GM12878 (cell line): ENCODE measurements around the gene LGALS9. TPM values are rescaled to one million over a fixed set of nuclear protein-coding genes. Genes with fewer than 3 reads are reported as not detected.

Experiments used
- ATAC-seq: fragments of 200-7000 bp; cut with Tn5 transposase; 3 replicates; pipeline ENCODE4 v1.9.1; 2020; ENCODE audit warnings: mild to moderate bottlenecking, moderate library complexity
- BruUV-seq: library from RNA; stranded (reverse); fragments of 400-500 nt; replicated peaks from 2 replicates; lab custom pipeline; 2021; lab: Mats Ljungman, UMichigan
- CTCF ChIA-PET: fragments of 300-600 bp; sonication (Branson Sonifier 250); formaldehyde crosslinking; extraction: SDS; loops from one replicate; lab custom pipeline; 2021; ENCODE audit warnings: inconsistent platforms; lab: Yijun Ruan, JAX
- POLR2A ChIA-PET: fragments of 350-600 bp; formaldehyde crosslinking; extraction: SDS; loops from one replicate; lab custom pipeline; 2021; ENCODE audit warnings: inconsistent platforms; lab: Charles Lee
- RAD21 ChIA-PET: fragments of 300-600 bp; sonication (Branson Sonifier 250); formaldehyde crosslinking; loops from one replicate; lab custom pipeline; 2023; ENCODE audit warnings: antibody characterized with exemption; ENCODE audit not compliant: unreplicated experiment; lab: Charles Lee
- SMC1A ChIA-PET: fragments of 300-600 bp; sonication (Branson Sonifier 250); formaldehyde crosslinking; loops from one replicate; lab custom pipeline; 2023; ENCODE audit not compliant: unreplicated experiment, uncharacterized antibody; lab: Charles Lee
- DNase-seq: peaks from one replicate; pipeline ENCODE4 v3.0.0-alpha.2; 2011; ENCODE audit warnings: low read depth, low spot score
- FAIRE-seq: peaks from 3 replicates; lab custom pipeline; 2011; peaks lifted over from hg19 to GRCh38; lab: Jason Lieb, UNC
- H2AFZ ChIP-seq: 2 replicates; pipeline ENCODE4 v1.6.0; 2011; ENCODE audit warnings: low read depth, low read length, control low read depth; ENCODE audit not compliant: control insufficient read depth
- H3K27ac ChIP-seq: 2 replicates; pipeline ENCODE4 v1.5.1; 2011; ENCODE audit warnings: control low read depth; ENCODE audit not compliant: control insufficient read depth, insufficient read depth
- H3K27me3 ChIP-seq, 2 experiments: replicated peaks in 1 of 2; 2 replicates each; pipeline versions ENCODE4 v1.6.0 to v1.6.1; 2011; ENCODE audit warnings: low read length in 1 of 2; ENCODE audit not compliant: control insufficient read depth in 2 of 2, insufficient read depth in 2 of 2
- H3K36me3 ChIP-seq, 2 experiments: 2 replicates each; pipeline ENCODE4 v1.5.1; 2011; ENCODE audit warnings: low read length in 1 of 2; ENCODE audit not compliant: control insufficient read depth in 2 of 2, insufficient read depth in 2 of 2
- H3K4me1 ChIP-seq: 2 replicates; pipeline ENCODE4 v1.6.1; 2011; ENCODE audit warnings: mild to moderate bottlenecking, low read length, moderate library complexity, mixed read lengths; ENCODE audit not compliant: control insufficient read depth, insufficient read depth
- H3K4me2 ChIP-seq: 2 replicates; pipeline ENCODE4 v1.6.0; 2011; ENCODE audit warnings: control low read depth; ENCODE audit not compliant: control insufficient read depth, insufficient read depth
- H3K4me3 ChIP-seq: fragments of 200-600 bp; sonication (generic); 2 replicates; pipeline ENCODE4 v1.5.1; 2016
- H3K79me2 ChIP-seq: 2 replicates; pipeline ENCODE4 v1.6.0; 2011; ENCODE audit warnings: low read length; ENCODE audit not compliant: control insufficient read depth, insufficient read depth
- H3K9ac ChIP-seq: 2 replicates; pipeline ENCODE4 v1.8.0; 2011; ENCODE audit warnings: low read length, control low read depth, mixed read lengths; ENCODE audit not compliant: control insufficient read depth, insufficient read depth
- H3K9me3 ChIP-seq: replicated peaks from 3 replicates; pipeline ENCODE4 v1.5.1; 2011; ENCODE audit warnings: mild to moderate bottlenecking, low read length; ENCODE audit not compliant: control insufficient read depth, insufficient read depth
- H4K20me1 ChIP-seq: 2 replicates; pipeline ENCODE4 v1.6.0; 2011; ENCODE audit not compliant: control insufficient read depth, insufficient read depth
- BCL11A ChIP-seq: IDR thresholded peaks from 2 replicates; pipeline ENCODE4 v1.6.1; 2011; ENCODE audit warnings: low read depth, low read length
- BHLHE40 ChIP-seq, 2 experiments: fragments of 450-650 bp in 1 of 2; IDR thresholded peaks; 2 replicates each; pipeline ENCODE4 v1.6.1; 2011 to 2017; ENCODE audit warnings: low read depth in 2 of 2, borderline replicate concordance in 1 of 2, improper control_type of control experiment in 1 of 2, low read length in 1 of 2, mild to moderate bottlenecking in 1 of 2
- DPF2 ChIP-seq: fragments of 450-650 bp; IDR thresholded peaks from 2 replicates; pipeline ENCODE4 v1.6.1; 2017; ENCODE audit warnings: mild to moderate bottlenecking
- E4F1 ChIP-seq: fragments of 450-650 bp; IDR thresholded peaks from 2 replicates; pipeline ENCODE4 v1.6.1; 2018; ENCODE audit warnings: borderline replicate concordance, mild to moderate bottlenecking; ENCODE audit not compliant: partially characterized antibody
- EED ChIP-seq: sonication (generic); IDR thresholded peaks from 2 replicates; pipeline ENCODE4 v1.6.1; 2016; ENCODE audit warnings: antibody characterized with exemption, low read depth
- ETV6 ChIP-seq, 2 experiments: fragments of 450-650 bp in 1 of 2; IDR thresholded peaks in 1 of 2; conservative IDR thresholded peaks in 1 of 2; 2 replicates each; pipeline ENCODE4 v1.6.1; 2014; ENCODE audit warnings: antibody characterized with exemption in 1 of 2, borderline replicate concordance in 1 of 2, low read depth in 1 of 2, mild to moderate bottlenecking in 1 of 2, moderate library complexity in 1 of 2
- GABPA ChIP-seq: IDR thresholded peaks from 2 replicates; pipeline ENCODE4 v1.6.1; 2014; ENCODE audit warnings: antibody characterized with exemption, low read depth, mild to moderate bottlenecking, inconsistent platforms
- GATAD2B ChIP-seq: fragments of 450-650 bp; conservative IDR thresholded peaks from 2 replicates; pipeline ENCODE4 v1.6.1; 2017; ENCODE audit warnings: low read depth, mild to moderate bottlenecking, moderate library complexity
- HSF1 ChIP-seq: fragments of 150-350 bp; IDR thresholded peaks from 2 replicates; pipeline ENCODE4 v1.6.1; 2014; ENCODE audit warnings: mild to moderate bottlenecking, low read depth, low read length
- NFYA ChIP-seq: IDR thresholded peaks from 2 replicates; pipeline ENCODE4 v1.6.1; 2011; ENCODE audit warnings: low read depth, mild to moderate bottlenecking, low read length, improper control_type of control experiment, borderline replicate concordance
- RAD51 ChIP-seq: fragments of 450-650 bp; IDR thresholded peaks from 2 replicates; pipeline ENCODE4 v1.6.1; 2016; ENCODE audit warnings: moderate library complexity, mild to moderate bottlenecking, inconsistent platforms
- RELA ChIP-seq: fragments of 450-650 bp; IDR thresholded peaks from 2 replicates; pipeline ENCODE4 v1.8.0; 2014; ENCODE audit warnings: borderline replicate concordance; ENCODE audit not compliant: partially characterized antibody
- RUNX3 ChIP-seq: IDR thresholded peaks from 2 replicates; pipeline ENCODE4 v1.6.1; 2012; ENCODE audit warnings: low read length, inconsistent platforms
- SMAD1 ChIP-seq: fragments of 450-650 bp; IDR thresholded peaks from 2 replicates; pipeline ENCODE4 v1.6.1; 2018; ENCODE audit warnings: mild to moderate bottlenecking, low read depth; ENCODE audit not compliant: partially characterized antibody
- USF1 ChIP-seq: IDR thresholded peaks from 2 replicates; pipeline ENCODE4 v1.6.1; 2011; ENCODE audit warnings: borderline replicate concordance, low read depth, mild to moderate bottlenecking, moderate library complexity, mixed read lengths, low read length; ENCODE audit not compliant: insufficient read depth; ENCODE audit errors: extremely low read length
- YY1 ChIP-seq: IDR thresholded peaks from 2 replicates; pipeline ENCODE4 v1.6.1; 2011; ENCODE audit warnings: low read depth, mild to moderate bottlenecking, low read length
- WGBS: methylation state at CpG from one replicate; pipeline ENCODE4 v1.1.6; 2016; ENCODE audit warnings: low lambda C conversion rate; ENCODE audit not compliant: insufficient replicate concordance, insufficient coverage; ENCODE audit errors: missing lambda C conversion rate; 5-methylcytosine and 5-hydroxymethylcytosine counted together
- in situ Hi-C: fragments of 300-500 bp; cut with MboI; formaldehyde crosslinking; loops from 9 replicates; pipeline ENCODE4 v1.14.3; 2018; ENCODE audit warnings: mixed read lengths
- intact Hi-C: fragments of 100-400 bp; cut with micrococcal nuclease; formaldehyde crosslinking; loops from one replicate; pipeline ENCODE4 v1.14.2; 2022; ENCODE audit not compliant: unreplicated experiment
- polyA plus RNA-seq, 11 experiments: library from polyadenylated mRNA; depleted of rRNA in 4 of 11; unstranded in 6 of 11; stranded (reverse) in 5 of 11; fragments of >200 nt; fragmentation: Nextera tagmentation in 4 of 11; fragmentation: Illumina TruSeq in 1 of 11; extraction: Ambion mirVana in 4 of 11; extraction: Trizol in 1 of 11; gene quantifications; 1 replicate in 1 of 11; 2 replicates in 10 of 11; pipeline versions ENCODE4 v1.2.1 to v1.2.3, GENCODE V29; 2011 to 2016; ENCODE audit warnings: inconsistent platforms in 2 of 11, missing spikeins in 2 of 11, low read depth in 1 of 11
- total RNA-seq, 4 experiments: library from RNA; depleted of rRNA in 3 of 4; stranded (reverse); fragments of >200 nt in 3 of 4; fragmentation: Illumina TruSeq in 1 of 4; extraction: Trizol in 1 of 4; gene quantifications; 2 replicates each; pipeline versions ENCODE4 v1.2.1 to v1.2.3, GENCODE V29; 2013 to 2021

LGALS9 gene
- total and polyA plus RNA-seq, 10 of the 15 experiments (the other 5 are each of a cell fraction or from before 2014, with no cell fraction given) = 22.5 to 294 (median 155) TPM

GRCh38 chr17:27621536-27621935, 9.5 kb upstream of the LGALS9 start (continued):
- TF ChIP-seq RAD51 (no peak), HSF1 (no peak), RUNX3 (no peak), RELA (no peak), USF1 (no peak)

GRCh38 chr17:27621942-27622559, 8.9 kb upstream of the LGALS9 start:
- SMC1A ChIA-PET = no interaction called here
- no peak overlapping the region for H3K4me3 ChIP-seq
- ATAC-seq (no peak), FAIRE-seq (no peak), DNase-seq (no peak)
- BruUV-seq = no TSS peak
- no peaks in the 10 kb centered on the region for H4K20me1 ChIP-seq
- H3K4me1 ChIP-seq = no peaks in the 10 kb centered on the region
- no peaks in the 10 kb centered on the region for H3K79me2 ChIP-seq
- H3K9me3 ChIP-seq = no peaks in the 10 kb centered on the region; the same call in 2 of the 3 replicates
- peaks cover 19 to 41% of the 10 kb centered on the region in 2 experiments for H3K36me3 ChIP-seq
- in situ Hi-C loops (no loop called here), intact Hi-C loops (no loop called here)
- no peak overlapping the region for H3K27ac ChIP-seq
- no peak overlapping the region for H2AFZ ChIP-seq
- POLR2A ChIA-PET = no interaction called here
- RAD21 ChIA-PET = no interaction called here
- no peaks in the 10 kb centered on the region for H3K27me3 ChIP-seq
- 45% methylated on average over 10 of the region's 10 CpGs for WGBS
- CTCF ChIA-PET = interaction anchor here (1.0 to 1.4 kb wide), 4 partner anchors 12 to 30 kb away, joined by 3 to 4 read pairs (median 3); no protein-coding TSS in a partner anchor
- no peak overlapping the region for H3K4me2 ChIP-seq
- H3K9ac ChIP-seq = no peak overlapping the region
- TF ChIP-seq GATAD2B = no peak
- TF ChIP-seq SMAD1 = no peak
- no peak for TF ChIP-seq E4F1
- no peak for TF ChIP-seq BCL11A
- no peak for TF ChIP-seq YY1
- TF ChIP-seq DPF2 = no peak
- no peak for TF ChIP-seq NFYA
- TF ChIP-seq GABPA = no peak
- no peak for TF ChIP-seq BHLHE40 (IDR thresholded peaks at IDR 0.05; ENCODE audit: borderline replicate concordance in 1 of 2, low read depth in 2 of 2, low read length in 1 of 2)
- TF ChIP-seq EED = no peak
- no peak for TF ChIP-seq ETV6 (conservative IDR thresholded peaks at IDR 0.05 in 1 of 2, IDR thresholded peaks at IDR 0.05 in 1 of 2; ENCODE audit: borderline replicate concordance in 1 of 2, low read depth in 1 of 2)
